Subcutaneous adipose tissue (tissue), 4 donors: ENCODE data around the gene RAB10. TPM values are rescaled to one million over a fixed set of nuclear protein-coding genes. Genes with fewer than 3 reads are reported as not detected.

Experiments
- CTCF ChIP-seq: fragments of 450-650 bp; IDR thresholded peaks from one replicate; pipeline ENCODE4 v1.5.1; 2016; ENCODE audit warnings: low read depth, mild to moderate bottlenecking, control low read depth, antibody characterized with exemption, moderate library complexity
- total RNA-seq, 4 donors: library from RNA; depleted of rRNA; stranded (reverse); fragments of >200 nt; gene quantifications; one replicate each; pipeline ENCODE4 v1.1.0, GENCODE V29; 2016

The RAB10 gene
- total RNA-seq, 4 donors from 2014 or later = 73.5 to 108 (median 81.9) TPM

- TF ChIP-seq CTCF = no peak
Measured at GRCh38 chr2:26078939-26079338, 45.1 kb downstream of the RAB10 start.

GRCh38 chr2:26080356-26080755, 46.5 kb downstream of the RAB10 start:
- TF ChIP-seq CTCF = no peak

- no peak for TF ChIP-seq CTCF
Measured at GRCh38 chr2:26081556-26081955, 47.7 kb downstream of the RAB10 start.

- TF ChIP-seq CTCF = no peak
Measured at GRCh38 chr2:26086155-26086637, 52.3 kb downstream of the RAB10 start.

- no peak for TF ChIP-seq CTCF
Measured at GRCh38 chr2:26086779-26087178, 52.9 kb downstream of the RAB10 start.

- TF ChIP-seq CTCF = no peak
Measured at GRCh38 chr2:26088038-26088643, 54.3 kb downstream of the RAB10 start.

- no peak for TF ChIP-seq CTCF
Measured at GRCh38 chr2:26089337-26089736, 55.5 kb downstream of the RAB10 start.
